GM18499 (cell line): ENCODE measurements around the gene CADM4.
"Not testable (repeated sequence)": the region's sequence is repeated elsewhere in the genome, so short reads cannot be mapped to it uniquely, and the experiment has no call there.

Source experiments
- ATAC-seq: cut with Tn5 transposase; IDR thresholded peaks from one replicate; pipeline ENCODE4 v1.9.1; 2021; ENCODE audit warnings: moderate number of reproducible peaks; ENCODE audit not compliant: insufficient read depth, unreplicated experiment

The CADM4 gene, protein sequence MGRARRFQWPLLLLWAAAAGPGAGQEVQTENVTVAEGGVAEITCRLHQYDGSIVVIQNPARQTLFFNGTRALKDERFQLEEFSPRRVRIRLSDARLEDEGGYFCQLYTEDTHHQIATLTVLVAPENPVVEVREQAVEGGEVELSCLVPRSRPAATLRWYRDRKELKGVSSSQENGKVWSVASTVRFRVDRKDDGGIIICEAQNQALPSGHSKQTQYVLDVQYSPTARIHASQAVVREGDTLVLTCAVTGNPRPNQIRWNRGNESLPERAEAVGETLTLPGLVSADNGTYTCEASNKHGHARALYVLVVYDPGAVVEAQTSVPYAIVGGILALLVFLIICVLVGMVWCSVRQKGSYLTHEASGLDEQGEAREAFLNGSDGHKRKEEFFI

GRCh38 chr19:43639519-43640423 lies at the start of gene CADM4:
TSS of gene CADM4 (minus strand) at chr19:43639850. CDS start at chr19:43639790, 60 bp downstream.
- no peak for ATAC-seq

GRCh38 chr19:43688059-43688701 lies 48.5 kb upstream of the CADM4 start:
- ATAC-seq, result no peak

DNA sequence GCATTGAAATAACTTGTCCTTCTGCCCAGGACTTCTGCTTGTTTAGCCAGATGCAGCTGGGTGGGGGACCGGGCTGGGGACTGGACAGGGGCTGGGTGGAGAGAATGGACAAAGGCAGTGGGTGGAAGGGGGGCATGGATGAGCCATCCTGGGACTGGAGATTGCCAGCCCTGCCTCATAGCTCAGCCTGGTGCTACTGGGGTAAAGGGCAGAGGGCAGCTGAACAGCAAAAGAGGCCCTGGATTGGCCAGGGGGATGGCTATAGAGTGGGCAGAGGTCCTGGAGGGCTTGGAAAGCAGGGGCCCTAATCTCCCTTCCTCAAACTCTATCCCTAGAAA lies 48.0 kb upstream of the CADM4 start:
- ATAC-seq, result no peak

DNA sequence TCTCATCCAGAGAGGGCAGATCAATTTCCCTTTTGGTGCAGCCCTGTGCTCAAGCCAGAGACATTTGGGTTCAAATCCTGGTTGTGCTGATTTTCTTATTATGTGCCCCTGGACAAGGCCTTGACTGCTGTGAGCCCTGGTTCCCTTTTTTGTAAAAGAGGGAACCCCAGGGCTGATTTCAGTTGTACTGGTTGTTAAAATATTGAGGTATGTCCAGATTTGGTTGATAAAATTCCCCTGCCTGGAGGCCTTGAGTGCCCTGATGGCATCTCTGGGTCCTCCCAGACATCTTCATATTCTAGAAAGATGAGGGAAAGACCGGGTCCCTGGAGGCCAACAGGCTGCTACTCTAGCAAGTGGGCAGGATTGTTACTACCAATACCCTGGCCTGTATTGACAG lies 44.7 kb upstream of the CADM4 start:
- no peak for ATAC-seq

DNA sequence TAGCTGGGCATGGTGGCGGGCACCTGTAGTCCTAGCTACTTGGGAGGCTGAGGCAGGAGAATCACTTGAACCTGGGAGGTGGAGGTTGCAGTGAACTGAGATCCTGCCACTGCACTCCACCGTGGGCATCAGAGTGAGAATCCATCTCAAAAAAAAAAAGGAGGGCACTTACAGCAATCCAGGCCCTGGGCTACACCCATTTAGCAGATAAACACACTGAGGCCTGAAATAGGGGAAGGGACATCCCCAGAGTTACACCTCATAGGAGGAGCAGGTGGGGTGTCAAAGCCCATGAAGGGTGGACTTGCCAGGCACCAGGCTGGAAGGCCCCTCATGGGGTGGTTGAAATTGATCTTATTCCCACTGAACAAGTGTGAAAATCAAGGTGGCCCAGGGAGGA lies 44.3 kb upstream of the CADM4 start:
- ATAC-seq, result no peak

DNA sequence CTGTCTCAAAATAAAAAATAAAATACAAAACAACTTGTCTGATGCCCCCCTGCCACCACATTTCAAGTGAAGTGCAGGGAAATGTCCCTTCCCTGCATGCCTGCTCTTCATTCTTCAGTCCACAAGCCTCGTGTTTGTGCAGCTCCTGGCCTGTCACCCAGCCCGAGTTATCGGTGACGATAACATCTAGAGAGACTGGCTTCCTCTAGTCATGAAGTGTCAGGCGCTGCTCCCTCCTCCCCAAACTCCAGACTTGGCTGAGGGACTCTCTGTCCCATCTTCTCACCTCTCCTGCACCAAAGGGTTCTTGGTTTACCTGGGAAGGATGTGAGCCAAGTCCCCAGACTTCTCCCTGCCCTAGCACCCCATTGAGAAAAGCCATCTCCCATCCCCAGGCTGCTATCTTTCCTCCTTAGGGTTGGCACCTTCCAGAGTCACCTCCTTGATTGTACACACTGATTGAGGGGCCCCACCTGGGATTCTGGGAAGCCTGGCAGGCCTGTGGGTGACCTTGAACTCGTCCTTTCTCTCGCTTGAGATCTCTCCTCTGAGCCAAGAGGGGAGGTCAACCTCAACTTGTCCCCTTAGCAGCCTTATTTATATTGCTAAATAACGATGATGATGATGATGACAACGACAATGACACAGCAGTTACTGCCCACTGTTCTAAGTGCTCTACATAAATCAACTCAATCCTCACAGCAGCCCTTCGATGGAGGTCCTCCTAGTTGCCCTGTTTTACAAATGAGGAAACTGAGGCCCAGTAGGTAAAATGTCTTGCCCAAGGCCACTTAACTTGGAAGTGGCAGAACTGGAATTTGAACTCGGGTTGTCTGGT lies 43.4 kb upstream of the CADM4 start:
- no peak for ATAC-seq

- ATAC-seq, result not testable (repeated sequence)
Measured at GRCh38 chr19:43682269-43682668, 42.6 kb upstream of the CADM4 start.

- ATAC-seq, result no peak
Measured at GRCh38 chr19:43681821-43682220, 42.2 kb upstream of the CADM4 start.

- ATAC-seq, result no peak
Measured at GRCh38 chr19:43678512-43679261, 39.0 kb upstream of the CADM4 start.

DNA sequence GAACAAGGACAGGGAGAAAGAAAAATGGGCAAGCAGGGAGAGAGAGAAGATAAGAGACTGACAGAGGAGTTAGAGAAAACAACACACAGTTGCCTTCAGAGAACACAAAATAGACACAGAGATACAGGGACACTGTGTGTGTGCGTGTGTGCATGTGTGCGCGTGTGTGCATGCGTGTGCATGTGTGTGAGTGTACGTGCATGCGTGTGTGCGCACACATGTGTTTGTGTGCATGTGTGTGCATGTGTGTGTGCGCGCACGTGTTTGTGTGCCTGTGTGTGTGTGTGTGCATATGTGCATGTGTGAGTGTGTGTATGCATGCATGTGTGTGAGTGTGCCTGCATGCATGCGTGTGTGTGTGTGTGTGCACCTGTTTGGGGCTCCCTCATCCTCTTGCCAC lies 36.3 kb upstream of the CADM4 start:
- no peak for ATAC-seq

DNA sequence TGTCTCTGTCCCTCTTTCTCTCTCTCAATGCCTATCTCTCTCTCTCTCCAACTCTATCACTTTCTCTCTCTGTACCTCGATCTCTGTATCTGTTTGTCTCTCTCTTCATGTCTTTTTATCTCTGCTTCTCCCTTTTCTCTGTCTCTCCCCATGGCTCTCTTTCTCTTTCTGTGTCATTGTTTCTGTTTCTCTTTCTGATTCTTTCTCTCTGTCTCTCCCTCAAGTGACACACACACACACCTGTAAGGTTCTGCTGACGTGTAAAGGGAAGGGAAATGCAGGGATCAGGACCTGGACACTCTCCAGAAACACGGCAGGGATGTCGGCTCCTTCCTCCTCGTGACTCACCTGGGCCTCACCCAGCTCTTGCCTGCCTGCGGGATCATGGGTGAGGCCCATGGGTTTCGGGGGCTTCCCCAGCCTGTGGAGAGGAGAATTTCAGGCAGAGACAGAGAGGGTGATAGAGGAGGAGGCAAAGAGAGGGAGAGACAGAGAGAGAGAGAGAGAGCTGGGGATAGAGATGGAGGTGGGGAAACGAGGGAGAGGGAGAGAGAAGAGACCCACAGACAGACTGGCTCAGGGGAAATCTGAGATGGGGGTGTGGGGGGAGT lies 35.7 kb upstream of the CADM4 start:
- no peak for ATAC-seq

GRCh38 chr19:43674596-43674995 lies 34.9 kb upstream of the CADM4 start:
- no peak for ATAC-seq

- no peak for ATAC-seq
Measured at GRCh38 chr19:43674183-43674582, 34.5 kb upstream of the CADM4 start.

- no peak for ATAC-seq
Measured at GRCh38 chr19:43673637-43674036, 34.0 kb upstream of the CADM4 start.

DNA sequence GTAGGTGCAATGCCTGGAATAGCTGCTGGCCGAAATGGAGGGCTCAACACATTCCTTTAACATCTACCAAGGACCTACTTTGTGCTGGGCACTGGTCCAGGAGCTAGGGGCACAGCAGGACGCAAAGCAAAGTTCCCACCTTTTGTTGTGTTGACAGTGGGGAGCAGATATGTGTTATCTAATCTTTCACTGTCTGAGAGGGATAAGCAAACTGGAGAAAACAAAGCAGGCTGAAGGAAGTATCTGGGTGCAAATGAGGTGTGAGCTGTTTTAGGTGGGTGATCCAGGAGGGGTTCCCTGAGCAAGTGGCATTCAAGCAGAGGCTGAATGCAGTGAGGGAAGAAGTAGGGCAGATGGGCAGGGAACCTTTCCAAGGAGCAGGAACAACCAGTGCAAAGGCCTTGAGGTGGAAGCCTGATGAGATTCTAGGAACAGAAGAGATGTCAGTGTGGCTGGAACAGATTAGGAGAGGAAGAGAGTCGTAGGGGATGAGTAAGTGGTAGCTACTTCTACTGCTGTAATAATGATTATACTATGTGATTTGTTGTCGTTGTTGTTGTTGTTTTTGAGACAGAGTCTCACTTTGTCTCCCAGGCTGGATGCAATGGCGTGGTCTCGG lies 32.5 kb upstream of the CADM4 start:
- no peak for ATAC-seq

- peak; percentile 66 for ATAC-seq
Measured at GRCh38 chr19:43668406-43669109, 28.9 kb upstream of the CADM4 start.

GRCh38 chr19:43667876-43668405 lies 28.3 kb upstream of the CADM4 start:
- ATAC-seq, result no peak
